ENCODE data around the gene ALOXE3.
A peak's percentile ranks its signal among the peaks of the same experiment; 100 is the strongest.
"Not testable (repeated sequence)": the region's sequence is repeated elsewhere in the genome, so short reads cannot be mapped to it uniquely, and the experiment has no call there.

Gene ALOXE3

GRCh38 chr17:8117367-8117979 is 841 bp downstream of the ALOXE3 start:
- H3K27ac Mint-ChIP-seq: no peak overlapping the region
- H3K27me3 Mint-ChIP-seq (ENCODE audit: low read depth): peaks cover 67% of the 10 kb centered on the region
- H3K36me3 Mint-ChIP-seq (ENCODE audit: low read depth): no peaks in the 10 kb centered on the region
- no peaks in the 10 kb centered on the region for H3K9me3 Mint-ChIP-seq
- H3K4me1 Mint-ChIP-seq (ENCODE audit: low read depth): peaks cover 35% of the 10 kb centered on the region
- DNase-seq (ENCODE audit: low spot score): no peak
- peak overlapping the region; percentile 94 for H3K4me3 Mint-ChIP-seq

- Mint-ChIP-seq H3K36me3 (ENCODE audit: low read depth) (no peaks in the 10 kb centered on the region), H3K9me3 (no peaks in the 10 kb centered on the region), H3K4me1 (ENCODE audit: low read depth) (peaks cover 33% of the 10 kb centered on the region), H3K27me3 (ENCODE audit: low read depth) (peaks cover 68% of the 10 kb centered on the region), H3K27ac (no peak overlapping the region), H3K4me3 (no peak overlapping the region)
- no peak for DNase-seq (ENCODE audit: low spot score)
Measured at GRCh38 chr17:8116776-8117175, 1.5 kb downstream of the ALOXE3 start.

GRCh38 chr17:8110907-8111306 is 7.4 kb downstream of the ALOXE3 start:
- peaks cover 48% of the 10 kb centered on the region for H3K27me3 Mint-ChIP-seq (ENCODE audit: low read depth)
- H3K9me3 Mint-ChIP-seq: no peaks in the 10 kb centered on the region
- H3K27ac Mint-ChIP-seq: no peak overlapping the region
- H3K4me1 Mint-ChIP-seq (ENCODE audit: low read depth): peaks cover 4% of the 10 kb centered on the region
- no peak overlapping the region for H3K4me3 Mint-ChIP-seq
- no peak for DNase-seq (ENCODE audit: low spot score)
- no peaks in the 10 kb centered on the region for H3K36me3 Mint-ChIP-seq (ENCODE audit: low read depth)

DNA sequence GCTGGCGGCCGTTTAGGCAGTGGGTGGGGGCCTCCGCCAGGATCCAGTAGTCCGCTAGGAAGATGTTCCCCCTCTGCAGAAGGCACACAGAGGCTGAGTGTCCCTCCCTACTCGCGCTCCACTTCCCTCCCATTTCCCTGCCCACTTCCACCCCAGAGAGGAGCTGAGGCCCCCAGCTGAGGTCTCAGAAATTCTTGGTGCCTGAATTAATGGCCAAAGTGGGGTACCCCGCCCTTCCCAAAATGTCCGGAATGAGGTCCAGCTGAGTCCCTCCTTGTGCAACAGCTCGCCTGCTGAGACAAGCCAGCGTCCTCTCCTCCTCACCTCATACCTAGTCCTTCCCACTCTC is 7.9 kb downstream of the ALOXE3 start:
- Mint-ChIP-seq H3K4me3 (no peak overlapping the region), H3K9me3 (no peaks in the 10 kb centered on the region), H3K27ac (no peak overlapping the region), H3K4me1 (ENCODE audit: low read depth) (peaks cover 5% of the 10 kb centered on the region), H3K36me3 (ENCODE audit: low read depth) (no peaks in the 10 kb centered on the region), H3K27me3 (ENCODE audit: low read depth) (peaks cover 44% of the 10 kb centered on the region)
- no peak for DNase-seq (ENCODE audit: low spot score)

GRCh38 chr17:8109661-8110455 is 8.5 kb downstream of the ALOXE3 start:
- Mint-ChIP-seq H3K4me1 (ENCODE audit: low read depth) (peaks cover 5% of the 10 kb centered on the region), H3K27ac (no peak overlapping the region), H3K9me3 (no peaks in the 10 kb centered on the region), H3K4me3 (no peak overlapping the region), H3K36me3 (ENCODE audit: low read depth) (no peaks in the 10 kb centered on the region), H3K27me3 (ENCODE audit: low read depth) (peaks cover 43% of the 10 kb centered on the region)
- DNase-seq (ENCODE audit: low spot score): peak; percentile 70

DNA sequence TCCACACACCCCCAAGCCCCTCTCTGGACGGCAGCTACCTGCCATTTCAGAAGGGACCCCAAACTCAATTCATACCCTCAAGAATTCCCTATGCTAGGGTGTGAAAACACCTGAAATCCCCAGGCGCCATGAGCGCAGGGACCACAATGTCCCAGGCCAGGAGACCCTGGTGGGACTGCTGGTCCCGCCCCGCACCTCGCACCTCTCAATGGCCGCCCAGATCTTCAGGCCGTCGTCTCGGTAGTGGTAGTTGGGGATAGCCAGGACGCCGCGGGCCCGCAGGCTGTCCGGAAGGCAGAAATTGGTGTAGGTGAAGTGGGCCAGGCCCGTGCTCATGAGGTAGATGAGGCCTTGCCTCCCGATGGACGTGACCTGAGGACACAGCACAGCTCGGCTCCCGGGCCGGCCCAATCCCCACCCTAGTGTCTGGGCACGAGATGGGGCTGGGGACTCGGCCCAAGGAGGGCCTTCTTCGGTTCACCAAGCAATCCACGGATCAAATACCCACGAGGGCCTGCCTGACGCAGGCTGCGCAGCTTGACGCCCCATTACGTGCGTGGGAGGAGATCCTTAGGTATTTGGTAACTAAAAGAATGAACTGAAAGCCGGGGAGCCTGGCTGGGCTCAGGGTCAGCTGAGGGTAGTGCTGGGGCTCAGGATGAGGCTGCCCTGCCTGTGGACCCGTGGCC is 9.2 kb downstream of the ALOXE3 start:
- Mint-ChIP-seq H3K36me3 (ENCODE audit: low read depth) (no peaks in the 10 kb centered on the region), H3K4me1 (ENCODE audit: low read depth) (peaks cover 5% of the 10 kb centered on the region), H3K27ac (no peak overlapping the region), H3K9me3 (no peaks in the 10 kb centered on the region), H3K4me3 (no peak overlapping the region), H3K27me3 (ENCODE audit: low read depth) (peaks cover 35% of the 10 kb centered on the region)
- no peak for DNase-seq (ENCODE audit: low spot score)

DNA sequence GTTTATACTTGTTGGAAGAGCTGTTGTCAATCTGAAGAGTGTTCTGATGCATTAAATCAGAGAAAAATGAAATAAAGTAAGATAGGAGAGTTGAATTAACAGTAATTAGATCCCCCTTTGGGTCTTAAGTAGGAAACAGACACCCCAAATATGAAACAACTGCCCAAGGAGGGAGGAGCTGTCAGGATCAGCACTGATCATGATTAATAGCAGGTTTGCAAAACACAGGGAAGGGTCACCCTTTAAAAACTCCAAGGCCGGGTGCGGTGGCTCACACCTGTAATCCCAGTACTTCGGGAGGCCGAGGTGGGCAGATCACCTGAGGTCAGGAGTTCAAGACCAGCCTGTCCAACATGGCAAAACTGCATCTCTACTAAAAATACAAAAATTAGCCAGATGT is 11.3 kb downstream of the ALOXE3 start:
- not testable (repeated sequence) for DNase-seq (ENCODE audit: low spot score); H3K9me3 Mint-ChIP-seq; H3K36me3 Mint-ChIP-seq (ENCODE audit: low read depth); H3K4me3 Mint-ChIP-seq; H3K27ac Mint-ChIP-seq; H3K4me1 Mint-ChIP-seq (ENCODE audit: low read depth)
- peaks cover 21% of the 10 kb centered on the region for H3K27me3 Mint-ChIP-seq (ENCODE audit: low read depth)

DNA sequence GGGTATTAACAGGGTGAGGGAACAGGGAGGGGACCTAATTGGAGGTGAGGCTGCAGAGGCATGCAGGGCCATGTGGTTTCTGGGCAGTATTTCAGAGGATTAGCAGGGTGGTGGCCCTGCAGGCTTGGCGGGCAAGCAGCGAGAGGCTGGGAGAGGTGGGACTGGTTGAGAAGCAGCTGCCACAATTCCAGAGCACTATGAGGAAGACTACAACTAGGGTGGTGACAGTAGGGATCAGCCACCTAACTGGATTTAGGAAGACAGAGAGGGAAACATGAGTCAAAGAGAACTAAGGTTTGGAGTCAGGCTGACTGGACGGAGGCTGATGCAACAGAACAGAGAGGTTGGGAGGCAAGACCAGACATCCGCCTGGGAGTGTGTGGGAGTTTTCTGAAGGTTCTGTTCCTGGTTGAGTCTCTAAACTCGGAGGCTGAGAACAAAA is 12.3 kb downstream of the ALOXE3 start:
- peaks cover 5% of the 10 kb centered on the region for H3K4me1 Mint-ChIP-seq (ENCODE audit: low read depth)
- H3K4me3 Mint-ChIP-seq: no peak overlapping the region
- DNase-seq (ENCODE audit: low spot score): no peak
- H3K36me3 Mint-ChIP-seq (ENCODE audit: low read depth): no peaks in the 10 kb centered on the region
- no peak overlapping the region for H3K27ac Mint-ChIP-seq
- peaks cover 14% of the 10 kb centered on the region for H3K27me3 Mint-ChIP-seq (ENCODE audit: low read depth)
- H3K9me3 Mint-ChIP-seq: no peaks in the 10 kb centered on the region

- Mint-ChIP-seq H3K4me3 (no peak overlapping the region), H3K4me1 (ENCODE audit: low read depth) (peaks cover 3% of the 10 kb centered on the region), H3K36me3 (ENCODE audit: low read depth) (no peaks in the 10 kb centered on the region), H3K27me3 (ENCODE audit: low read depth) (peaks cover 10% of the 10 kb centered on the region), H3K9me3 (no peaks in the 10 kb centered on the region), H3K27ac (no peak overlapping the region)
- DNase-seq (ENCODE audit: low spot score): no peak
Measured at GRCh38 chr17:8104911-8105310, 13.4 kb downstream of the ALOXE3 start.

DNA sequence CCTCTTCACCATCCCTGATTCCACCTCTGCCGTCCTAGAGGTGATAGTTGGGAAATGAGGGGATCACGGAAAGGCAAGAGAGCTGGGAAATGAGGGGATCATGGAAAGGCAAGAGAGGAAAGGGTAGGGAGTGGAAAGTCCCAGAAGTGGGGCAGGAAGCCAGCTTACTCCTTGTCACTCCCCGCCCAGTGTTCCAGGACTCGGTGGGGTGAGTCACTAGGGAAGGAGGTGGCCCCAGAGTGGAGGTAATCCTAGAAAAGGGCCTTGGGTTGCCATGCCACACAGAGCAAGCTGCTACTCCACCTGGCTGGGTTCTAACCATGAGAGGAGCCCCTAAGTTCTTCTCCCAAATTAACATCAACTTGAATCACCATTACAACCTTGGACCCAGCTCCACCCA is 14.8 kb downstream of the ALOXE3 start:
- no peak for DNase-seq (ENCODE audit: low spot score)
- no peaks in the 10 kb centered on the region for H3K36me3 Mint-ChIP-seq (ENCODE audit: low read depth)
- H3K4me1 Mint-ChIP-seq (ENCODE audit: low read depth): peaks cover 3% of the 10 kb centered on the region
- no peaks in the 10 kb centered on the region for H3K9me3 Mint-ChIP-seq
- no peak overlapping the region for H3K27ac Mint-ChIP-seq
- H3K4me3 Mint-ChIP-seq: no peak overlapping the region
- H3K27me3 Mint-ChIP-seq (ENCODE audit: low read depth): peaks cover 12% of the 10 kb centered on the region

GRCh38 chr17:8101721-8102120 is 16.6 kb downstream of the ALOXE3 start:
- peaks cover 3% of the 10 kb centered on the region for H3K4me1 Mint-ChIP-seq (ENCODE audit: low read depth)
- DNase-seq (ENCODE audit: low spot score): no peak
- peaks cover 14% of the 10 kb centered on the region for H3K27me3 Mint-ChIP-seq (ENCODE audit: low read depth)
- H3K9me3 Mint-ChIP-seq: no peaks in the 10 kb centered on the region
- H3K27ac Mint-ChIP-seq: no peak overlapping the region
- H3K36me3 Mint-ChIP-seq (ENCODE audit: low read depth): no peaks in the 10 kb centered on the region
- no peak overlapping the region for H3K4me3 Mint-ChIP-seq

DNA sequence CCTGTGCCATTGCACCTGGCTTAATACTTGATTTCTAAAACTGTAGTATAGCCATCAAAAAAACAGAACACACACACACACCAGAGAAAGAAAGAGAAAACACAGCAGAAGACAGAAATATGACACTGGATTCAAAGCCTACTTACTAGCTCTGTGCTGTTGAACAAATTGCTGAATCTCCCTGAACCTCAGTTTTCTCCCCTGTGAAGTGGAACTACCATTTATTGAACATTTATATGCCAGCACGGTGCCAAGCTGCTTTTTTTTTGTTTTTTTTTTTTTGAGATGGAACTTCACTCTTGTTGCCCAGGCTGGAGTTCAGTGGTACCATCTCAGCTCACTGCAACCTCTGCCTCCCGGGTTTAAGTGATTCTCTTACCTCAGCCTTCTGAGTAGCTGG is 17.6 kb downstream of the ALOXE3 start:
- H3K4me1 Mint-ChIP-seq (ENCODE audit: low read depth): no peaks in the 10 kb centered on the region
- no peak overlapping the region for H3K27ac Mint-ChIP-seq
- no peak for DNase-seq (ENCODE audit: low spot score)
- no peaks in the 10 kb centered on the region for H3K36me3 Mint-ChIP-seq (ENCODE audit: low read depth)
- H3K4me3 Mint-ChIP-seq: no peak overlapping the region
- H3K9me3 Mint-ChIP-seq: no peaks in the 10 kb centered on the region
- H3K27me3 Mint-ChIP-seq (ENCODE audit: low read depth): peaks cover 20% of the 10 kb centered on the region

DNA sequence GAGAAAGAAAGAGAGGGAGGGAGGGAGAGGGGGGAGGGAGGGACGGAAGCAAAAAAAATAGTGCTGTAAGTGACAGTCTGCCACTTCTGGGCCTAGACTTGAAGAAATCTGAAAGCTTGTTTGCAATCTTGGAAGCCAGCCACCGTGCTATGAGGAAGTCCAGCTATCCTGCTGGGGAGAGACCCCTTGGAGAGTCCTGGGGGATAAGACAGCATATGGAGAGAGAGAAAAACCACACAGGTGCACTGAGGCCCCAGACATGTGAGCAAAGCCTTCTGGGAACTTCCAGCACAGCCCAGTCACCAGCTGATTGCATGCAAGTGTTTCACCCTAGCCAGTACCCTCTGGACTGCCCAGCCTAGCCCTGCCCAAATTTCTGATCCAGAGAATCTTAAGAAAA is 18.2 kb downstream of the ALOXE3 start:
- H3K4me1 Mint-ChIP-seq (ENCODE audit: low read depth): peaks cover 2% of the 10 kb centered on the region

GRCh38 chr17:8096541-8096940 is 21.8 kb downstream of the ALOXE3 start:
- H3K27me3 Mint-ChIP-seq (ENCODE audit: low read depth): peaks cover 26% of the 10 kb centered on the region

More for the DNA sequence above, 18.2 kb downstream of the ALOXE3 start:
- no peak overlapping the region for H3K27ac Mint-ChIP-seq
- no peaks in the 10 kb centered on the region for H3K36me3 Mint-ChIP-seq (ENCODE audit: low read depth)
- H3K4me3 Mint-ChIP-seq: no peak overlapping the region
- no peaks in the 10 kb centered on the region for H3K9me3 Mint-ChIP-seq
- peaks cover 18% of the 10 kb centered on the region for H3K27me3 Mint-ChIP-seq (ENCODE audit: low read depth)
- no peak for DNase-seq (ENCODE audit: low spot score)

More at GRCh38 chr17:8096541-8096940, 21.8 kb downstream of the ALOXE3 start:
- Mint-ChIP-seq H3K4me3 (no peak overlapping the region), H3K27ac (no peak overlapping the region), H3K9me3 (no peaks in the 10 kb centered on the region), H3K36me3 (ENCODE audit: low read depth) (no peaks in the 10 kb centered on the region), H3K4me1 (ENCODE audit: low read depth) (peaks cover 14% of the 10 kb centered on the region)
- no peak for DNase-seq (ENCODE audit: low spot score)
